Measurements from ENCODE around the gene DNAH7.
"Not testable (repeated sequence)": the region's sequence is repeated elsewhere in the genome, so short reads cannot be mapped to it uniquely, and the experiment has no call there.

Gene DNAH7

GRCh38 chr2:196068271-196069209, at the start of gene DNAH7:
Gene DNAH7 (minus strand): TSS chr2:196068837. CDS start chr2:196068711, 126 bp downstream.
- DNase-seq: peak; percentile 94

- DNase-seq: no peak
Observed at GRCh38 chr2:196117214-196117705, 48.6 kb upstream of the DNAH7 start.

- no peak for DNase-seq
Observed at GRCh38 chr2:196113061-196113974, 44.7 kb upstream of the DNAH7 start.

GRCh38 chr2:196112418-196113034, 43.9 kb upstream of the DNAH7 start:
- no peak for DNase-seq

GRCh38 chr2:196108604-196109003, 40.0 kb upstream of the DNAH7 start:
- no peak for DNase-seq

- DNase-seq: no peak
Observed at GRCh38 chr2:196105951-196106350, 37.3 kb upstream of the DNAH7 start.

- no peak for DNase-seq
Observed at GRCh38 chr2:196104066-196104465, 35.4 kb upstream of the DNAH7 start.

GRCh38 chr2:196103626-196104025, 35.0 kb upstream of the DNAH7 start:
- DNase-seq: no peak

- peak; percentile 66 for DNase-seq
Observed at GRCh38 chr2:196101325-196101991, 32.8 kb upstream of the DNAH7 start.

- DNase-seq: no peak
Observed at GRCh38 chr2:196099916-196100315, 31.3 kb upstream of the DNAH7 start.

GRCh38 chr2:196097864-196098660, 29.4 kb upstream of the DNAH7 start:
- DNase-seq: no peak

GRCh38 chr2:196096982-196097745, 28.5 kb upstream of the DNAH7 start:
- DNase-seq: no peak

GRCh38 chr2:196096264-196096663, 27.6 kb upstream of the DNAH7 start:
- DNase-seq: no peak

- DNase-seq: not testable (repeated sequence)
Observed at GRCh38 chr2:196089448-196089847, 20.8 kb upstream of the DNAH7 start.

GRCh38 chr2:196088203-196088602, 19.6 kb upstream of the DNAH7 start:
- no peak for DNase-seq

GRCh38 chr2:196086517-196087368, 18.1 kb upstream of the DNAH7 start:
- DNase-seq: no peak

GRCh38 chr2:196083601-196084000, 15.0 kb upstream of the DNAH7 start:
- no peak for DNase-seq

- DNase-seq: no peak
Observed at GRCh38 chr2:196080526-196080925, 11.9 kb upstream of the DNAH7 start.

- no peak for DNase-seq
Observed at GRCh38 chr2:196079052-196079451, 10.4 kb upstream of the DNAH7 start.

GRCh38 chr2:196077821-196078220, 9.2 kb upstream of the DNAH7 start:
- DNase-seq: no peak
